ENCODE measurements around the gene TMEM178B.

Gene TMEM178B

DNA sequence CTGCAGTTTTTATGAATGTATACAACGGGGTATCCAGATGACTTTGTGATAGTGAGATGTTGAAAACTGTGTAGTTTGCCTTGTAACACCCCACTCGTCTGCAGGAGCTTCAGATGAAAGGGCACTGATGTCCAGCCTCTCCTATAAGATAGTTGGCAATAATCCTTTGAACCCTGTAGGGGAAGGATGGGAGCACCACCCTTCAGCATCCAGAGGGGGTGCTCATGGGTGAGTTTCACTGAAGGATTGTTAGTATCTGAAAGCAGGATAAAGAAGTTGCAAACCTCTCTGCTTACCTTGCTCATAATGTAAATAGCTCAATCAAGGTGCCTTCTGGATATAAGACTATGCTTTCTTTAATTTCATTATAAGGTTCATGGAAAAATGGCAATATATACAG lies 201.5 kb downstream of the TMEM178B start:
- DNase-seq = no peak

DNA sequence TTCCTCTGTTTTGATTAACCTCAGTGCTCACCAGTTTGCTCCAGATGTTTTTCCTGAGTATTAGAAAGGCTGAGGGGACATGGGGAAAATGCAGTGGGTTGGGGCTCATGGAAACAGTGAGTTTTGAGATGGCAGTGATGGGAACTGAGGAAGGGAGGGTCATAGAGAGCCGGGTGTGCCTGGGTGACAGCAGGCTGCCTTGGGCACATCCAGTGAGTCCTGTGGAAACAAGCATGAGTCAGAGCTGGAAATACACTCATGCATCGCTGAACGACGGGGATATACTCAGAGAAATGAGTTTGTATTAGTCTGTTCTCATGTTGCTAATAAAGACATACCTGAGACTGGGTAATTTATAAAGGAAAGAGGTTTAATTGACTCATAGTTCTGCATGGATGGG lies 202.2 kb downstream of the TMEM178B start:
- DNase-seq = no peak

DNA sequence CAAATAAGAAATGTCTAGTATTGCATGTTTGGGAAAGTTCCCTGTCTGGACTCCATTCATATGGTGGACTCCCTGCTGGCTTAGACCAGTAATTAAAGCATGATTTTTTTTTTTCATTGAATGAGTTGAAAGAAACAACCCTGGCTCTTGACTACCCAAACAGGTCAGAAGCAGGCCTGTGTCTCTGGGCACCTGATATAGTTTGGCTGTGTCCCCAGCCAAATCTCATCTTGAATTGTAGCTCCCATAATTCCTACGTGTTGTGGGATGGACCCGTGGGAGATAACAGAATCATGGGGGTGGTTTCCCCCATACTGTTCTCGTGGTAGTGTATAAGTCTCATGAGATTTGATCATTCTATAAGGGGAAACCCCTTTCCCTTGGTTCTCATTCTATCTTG lies 206.2 kb downstream of the TMEM178B start:
- DNase-seq = no peak

DNA sequence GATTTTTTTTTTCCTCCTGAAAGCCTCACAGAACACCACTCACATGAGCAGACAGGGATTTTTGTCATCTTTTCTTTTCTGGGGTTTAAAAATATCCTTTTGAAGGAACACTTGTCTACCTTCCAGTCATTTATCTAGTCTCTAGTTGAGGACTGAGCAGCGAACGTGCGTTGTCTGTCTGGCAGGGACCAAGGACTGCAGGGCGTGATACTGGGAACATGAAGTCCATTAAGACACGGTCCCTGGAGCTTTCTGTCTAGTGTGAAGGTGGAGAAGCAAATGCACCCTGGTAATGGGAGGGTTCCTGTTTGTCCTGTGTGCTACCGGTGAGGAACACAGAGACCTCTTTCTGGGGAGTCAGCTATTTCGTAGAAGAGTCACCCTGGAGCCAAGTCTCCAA lies 207.4 kb downstream of the TMEM178B start:
- no peak for DNase-seq

DNA sequence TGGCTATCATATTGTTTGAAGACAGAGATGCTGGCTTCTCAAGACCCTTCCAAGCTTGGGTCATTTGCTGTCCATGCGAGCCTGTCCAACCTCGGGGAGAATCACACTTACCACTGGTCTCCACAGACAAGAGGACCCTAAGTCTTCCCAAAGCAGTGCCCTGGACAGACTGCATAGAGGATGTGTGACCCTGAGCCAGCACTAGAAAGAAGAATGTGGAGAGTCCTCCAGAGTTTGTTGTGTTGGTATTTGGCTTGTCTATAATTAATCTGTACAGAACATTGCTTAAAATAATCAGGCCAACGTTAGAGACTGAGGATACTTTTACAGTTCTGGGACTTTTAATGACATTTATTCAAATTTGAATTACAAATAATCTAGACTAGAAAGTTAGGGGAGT lies 212.7 kb downstream of the TMEM178B start:
- DNase-seq = no peak

DNA sequence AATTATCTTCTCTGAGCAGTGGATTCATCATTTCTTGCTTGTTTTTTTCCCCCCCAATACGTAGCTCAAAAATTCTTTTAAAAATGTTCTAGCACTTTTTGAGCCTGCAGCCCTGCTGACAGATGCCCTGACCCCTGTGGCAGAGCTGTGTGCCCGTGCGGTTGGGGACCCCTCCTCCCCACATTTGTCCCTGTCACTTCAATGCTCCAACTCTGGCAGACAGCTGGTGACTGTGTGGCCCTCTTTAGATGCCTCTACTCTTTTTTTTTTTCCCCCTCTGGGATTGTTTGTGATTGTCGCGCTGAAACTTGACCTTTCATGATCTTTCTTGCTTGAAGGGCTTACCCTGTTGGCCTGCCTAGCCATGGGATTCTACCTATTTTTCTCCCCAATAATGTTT lies 214.1 kb downstream of the TMEM178B start:
- DNase-seq = no peak

DNA sequence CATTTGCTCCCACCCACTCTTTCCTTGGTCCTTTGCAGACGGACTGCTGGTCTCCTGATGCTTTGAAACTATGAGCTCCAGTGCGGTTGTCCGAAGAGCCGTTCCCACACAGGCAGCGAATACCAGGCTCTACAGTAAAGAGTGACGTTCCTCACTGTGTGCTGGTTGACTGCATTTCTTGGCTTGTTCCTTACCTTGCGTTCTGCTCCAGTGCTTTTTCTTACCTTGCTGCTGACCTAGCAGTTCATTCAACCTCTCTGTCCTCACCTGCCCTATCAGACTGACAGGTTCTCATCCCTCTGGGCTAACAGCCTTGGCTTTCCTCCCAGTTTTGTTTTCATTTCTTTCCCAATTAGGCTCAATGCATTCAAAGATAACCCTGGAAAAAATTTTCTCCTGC lies 214.8 kb downstream of the TMEM178B start:
- no peak for DNase-seq

DNA sequence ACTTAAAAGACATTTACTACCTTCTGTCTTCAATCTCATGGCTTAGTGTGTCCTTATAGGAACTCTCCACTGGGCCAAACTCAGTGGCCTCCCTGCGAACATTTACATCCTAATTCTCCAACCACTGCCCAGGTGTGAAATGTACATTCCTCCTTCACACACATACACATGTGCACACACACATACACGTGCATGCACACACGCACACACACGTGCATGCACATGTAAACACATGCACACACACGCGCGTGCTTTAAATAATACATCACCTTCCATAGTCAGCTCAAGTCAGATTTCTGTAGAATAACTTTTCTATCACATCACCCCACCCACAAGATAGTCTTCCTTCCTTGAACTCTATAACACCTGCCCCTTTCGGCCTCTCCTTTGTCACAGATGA lies 216.5 kb downstream of the TMEM178B start:
- no peak for DNase-seq

DNA sequence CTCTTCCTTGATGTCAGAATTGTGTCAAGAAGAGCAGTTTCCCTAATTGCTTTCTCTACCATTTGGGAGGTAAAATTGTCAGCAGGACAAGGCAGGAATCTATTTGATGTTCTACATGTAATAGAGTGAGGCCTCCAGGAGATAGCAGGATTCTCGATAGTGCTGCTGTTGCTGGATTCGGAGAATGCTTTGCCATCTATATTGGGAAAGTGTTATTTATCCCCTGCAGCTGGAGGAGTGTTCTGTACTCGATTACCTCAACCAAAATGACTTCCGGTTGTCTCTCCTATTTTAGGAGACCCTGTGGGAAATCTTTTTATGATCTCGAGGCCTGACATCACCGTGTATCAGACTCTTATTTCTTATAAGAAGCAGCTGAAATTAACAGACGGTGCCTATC lies 217.1 kb downstream of the TMEM178B start:
- DNase-seq = no peak

DNA sequence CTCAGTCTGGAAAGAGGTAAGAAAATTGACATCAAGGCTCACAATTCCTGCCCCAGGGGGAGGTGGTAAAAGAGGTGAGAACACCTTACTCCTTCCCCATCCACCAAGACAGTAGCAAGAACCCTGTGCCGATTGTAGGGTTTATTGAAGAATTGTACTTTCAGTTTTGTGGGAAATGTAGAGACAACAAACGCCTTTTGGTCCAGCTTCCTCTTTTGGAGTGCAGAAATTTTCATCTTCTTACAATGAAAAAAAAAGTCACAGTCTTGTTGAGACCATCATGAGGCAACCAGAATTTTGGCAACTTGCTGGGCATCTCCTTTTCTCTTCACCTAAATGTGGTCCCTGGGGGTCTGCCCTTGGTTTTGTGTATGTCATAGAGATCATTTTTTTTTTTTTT lies 217.7 kb downstream of the TMEM178B start:
- no peak for DNase-seq

DNA sequence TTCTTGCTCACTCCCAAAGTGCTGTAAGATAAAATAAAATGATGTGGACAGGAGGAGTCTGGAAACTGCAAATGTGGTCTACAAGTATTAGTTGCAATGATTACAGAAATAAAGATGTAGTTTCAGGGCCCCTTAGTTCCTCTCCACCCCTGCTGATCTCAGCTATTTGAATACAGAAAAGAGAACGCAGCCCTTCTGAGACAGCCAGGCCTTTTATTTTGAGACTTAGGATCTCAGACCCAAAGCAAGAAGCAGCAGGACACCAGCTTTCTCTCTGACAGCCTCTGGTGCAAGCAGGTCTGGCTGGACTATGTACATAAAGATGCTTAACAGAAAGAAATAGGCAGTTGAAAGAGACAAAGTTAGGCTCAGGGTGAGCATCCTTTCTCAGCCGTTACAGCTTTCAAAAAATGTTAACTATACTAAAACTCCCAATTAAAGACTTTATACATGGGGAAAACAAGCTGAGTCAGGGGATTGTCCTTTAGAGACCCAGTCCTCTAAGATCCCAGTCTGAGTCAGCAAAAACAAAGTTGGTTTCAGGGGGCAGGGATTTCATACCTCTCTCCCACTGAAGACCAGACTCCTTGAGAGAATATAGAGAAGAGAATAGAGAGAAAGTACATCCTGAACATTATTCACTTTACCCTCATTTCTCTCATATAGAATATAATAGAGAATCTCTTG lies 220.4 kb downstream of the TMEM178B start:
- no peak for DNase-seq

DNA sequence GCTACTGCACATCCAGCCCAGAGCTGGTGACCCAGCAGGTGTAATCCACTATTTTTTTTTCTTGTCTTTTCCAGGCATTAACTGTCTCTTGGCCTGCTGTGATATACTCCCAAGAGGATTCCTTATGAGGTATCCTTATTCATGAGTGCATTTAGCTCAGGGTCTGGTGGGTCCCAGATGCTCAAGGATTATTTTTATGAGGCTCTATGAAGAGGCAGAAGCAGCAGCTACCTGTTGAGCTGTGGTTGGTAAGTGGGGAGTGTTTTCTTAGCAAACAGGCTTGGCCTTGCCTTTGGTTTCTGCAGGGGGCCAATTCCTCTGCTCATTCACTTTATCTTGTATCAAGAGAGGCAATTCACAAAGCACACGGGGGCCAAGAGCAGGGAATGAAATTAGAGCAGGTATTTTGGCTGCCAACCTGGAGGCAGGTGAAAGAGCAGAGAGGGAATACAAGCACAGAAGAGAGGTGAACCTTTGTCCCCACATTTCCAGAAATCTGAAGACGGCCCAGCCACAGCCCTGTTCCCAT lies 221.6 kb downstream of the TMEM178B start:
- no peak for DNase-seq

DNA sequence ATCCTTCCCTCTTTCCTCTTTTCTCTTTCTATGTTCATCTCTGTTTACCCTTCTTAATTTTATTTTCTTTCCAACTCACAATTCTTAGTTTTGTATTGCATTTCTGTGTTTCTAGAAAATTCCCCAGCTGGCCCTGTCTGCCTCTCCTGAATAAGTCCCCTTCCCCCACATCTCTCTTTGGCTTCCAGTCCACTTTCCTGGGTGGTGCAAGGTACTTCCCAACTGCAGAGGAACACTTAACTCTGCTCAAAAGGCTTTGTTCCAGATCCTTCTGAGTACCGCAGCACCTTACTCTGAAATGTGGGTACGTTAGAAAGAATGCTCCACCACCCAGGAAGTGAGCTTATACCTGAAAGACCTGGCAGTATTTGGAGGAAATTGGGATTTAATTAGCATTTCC lies 227.0 kb downstream of the TMEM178B start:
- DNase-seq = no peak

DNA sequence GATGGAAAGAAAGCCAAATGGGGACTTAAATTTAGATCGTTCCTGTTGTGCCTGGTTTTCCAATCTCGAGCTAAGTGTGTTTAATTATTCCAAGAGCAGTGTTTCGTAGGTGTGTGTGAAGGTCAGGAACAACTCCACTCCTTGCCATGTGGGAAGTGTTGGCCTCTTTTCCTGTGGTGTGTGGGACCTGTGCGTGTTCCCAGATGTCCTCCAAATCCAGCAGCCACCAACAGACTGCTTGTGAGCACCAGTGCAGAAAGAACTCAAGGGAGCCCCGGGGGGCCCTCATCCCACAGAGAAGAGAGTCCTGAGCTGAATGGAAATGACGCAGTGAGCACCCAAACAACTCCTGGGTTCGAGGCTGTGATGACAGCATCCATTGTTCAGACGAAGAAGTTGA lies 227.7 kb downstream of the TMEM178B start:
- no peak for DNase-seq

DNA sequence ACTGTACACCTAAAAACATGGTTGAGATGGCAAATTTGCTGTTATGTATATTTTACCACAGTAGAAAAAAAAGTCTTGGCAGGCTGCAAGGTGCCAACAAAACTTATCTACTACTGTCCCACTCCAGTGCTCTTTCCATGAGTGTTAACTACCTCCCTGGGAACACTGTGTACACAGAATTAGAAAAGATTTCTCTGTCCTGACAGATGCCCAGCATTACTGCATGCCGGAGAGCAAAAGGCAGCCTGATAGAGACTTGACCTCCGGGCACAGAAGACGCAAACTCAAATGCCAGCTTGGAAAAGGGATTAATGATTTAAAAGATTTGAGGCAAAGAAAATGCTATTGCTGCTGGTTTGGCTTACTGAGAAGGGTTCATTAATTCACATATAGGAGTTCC lies 228.8 kb downstream of the TMEM178B start:
- no peak for DNase-seq

DNA sequence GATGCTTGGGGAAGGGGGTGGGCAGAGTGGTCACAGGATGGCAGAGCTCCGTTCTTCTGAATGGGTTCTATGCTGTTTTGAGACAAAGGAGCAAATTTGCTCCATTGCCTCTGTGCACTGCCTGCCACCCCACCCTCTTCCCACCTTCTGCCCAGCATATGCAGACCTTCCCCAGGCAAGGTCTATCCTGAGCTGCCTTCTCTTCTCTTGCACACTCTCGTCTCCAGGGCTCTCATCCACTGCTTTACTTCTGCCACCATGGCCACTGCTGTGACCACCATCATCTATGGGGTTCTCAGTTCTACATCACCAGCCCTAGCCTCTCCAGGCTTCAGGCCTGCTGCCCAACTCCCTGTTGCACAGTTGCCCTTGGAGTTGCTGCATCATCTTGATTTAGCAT lies 230.4 kb downstream of the TMEM178B start:
- no peak for DNase-seq

DNA sequence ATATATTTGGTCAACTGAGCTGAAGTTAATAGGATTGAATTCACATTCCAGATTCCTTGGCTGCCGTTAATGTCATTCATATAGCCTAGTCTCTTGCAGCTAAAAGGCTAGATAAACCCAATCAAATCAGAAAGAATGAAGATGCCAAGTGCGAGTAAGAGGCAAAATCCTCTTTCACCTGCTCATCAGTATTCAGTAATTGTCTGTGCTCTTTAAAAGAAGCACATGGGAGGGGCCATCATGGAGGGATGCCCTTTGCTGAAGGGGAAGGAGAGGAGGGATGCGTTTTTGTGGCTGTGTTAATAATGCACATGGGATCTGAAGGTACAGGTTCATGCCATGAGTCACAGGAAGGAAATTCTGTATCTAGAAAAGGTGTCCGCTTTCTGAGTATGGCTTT lies 232.2 kb downstream of the TMEM178B start:
- no peak for DNase-seq

DNA sequence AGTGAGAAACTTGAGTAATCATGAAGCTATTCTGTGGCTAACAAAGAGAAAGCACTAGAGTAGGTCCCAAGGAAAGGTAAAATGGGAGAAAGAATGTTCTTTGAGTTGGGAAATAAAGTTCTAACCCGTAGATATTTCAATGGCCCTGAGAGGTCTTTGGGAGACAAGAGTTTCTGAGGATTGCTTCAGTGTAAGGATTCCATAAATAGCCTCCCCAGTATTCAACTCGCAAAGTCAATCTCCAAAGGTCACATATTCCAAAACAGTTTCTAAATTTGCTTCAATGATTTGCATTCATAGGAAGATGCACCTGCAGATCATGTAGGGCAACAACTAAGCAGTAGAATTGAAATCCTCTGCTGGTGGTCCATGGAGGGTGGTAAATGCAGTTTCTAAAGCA lies 238.5 kb downstream of the TMEM178B start:
- DNase-seq = no peak

DNA sequence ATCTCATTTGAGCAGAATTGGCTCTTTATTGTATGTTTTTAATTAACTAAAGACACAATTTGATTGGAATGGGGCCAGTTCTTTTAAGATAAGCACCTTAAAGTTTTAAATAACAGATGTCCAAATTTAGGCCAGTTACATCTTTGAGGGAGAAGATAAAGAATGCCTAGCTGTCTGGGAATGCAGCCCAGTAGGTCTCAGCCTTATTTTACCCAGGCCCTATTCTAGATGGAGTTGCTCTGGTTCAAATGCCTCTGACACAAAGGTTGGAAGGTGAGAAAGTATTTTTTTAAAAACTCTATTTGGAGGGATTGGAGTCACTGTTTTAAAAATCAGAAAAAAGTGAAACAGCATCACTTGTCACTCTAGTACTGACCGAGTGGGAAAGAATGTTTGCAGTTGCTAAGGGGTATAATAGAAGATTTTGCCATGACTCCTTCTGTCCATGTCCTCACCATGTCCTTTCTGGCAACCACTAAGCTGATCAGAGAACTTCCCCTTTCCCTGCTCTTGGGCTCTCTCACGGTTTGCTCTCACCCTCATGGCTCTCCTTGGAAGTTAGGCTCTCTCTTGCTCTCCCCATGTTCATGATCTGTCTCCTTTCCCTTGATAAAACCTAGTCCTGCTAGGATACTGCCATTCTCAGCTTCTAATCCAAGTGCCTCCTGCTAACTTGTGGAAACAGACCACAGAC lies 239.1 kb downstream of the TMEM178B start:
- no peak for DNase-seq

DNA sequence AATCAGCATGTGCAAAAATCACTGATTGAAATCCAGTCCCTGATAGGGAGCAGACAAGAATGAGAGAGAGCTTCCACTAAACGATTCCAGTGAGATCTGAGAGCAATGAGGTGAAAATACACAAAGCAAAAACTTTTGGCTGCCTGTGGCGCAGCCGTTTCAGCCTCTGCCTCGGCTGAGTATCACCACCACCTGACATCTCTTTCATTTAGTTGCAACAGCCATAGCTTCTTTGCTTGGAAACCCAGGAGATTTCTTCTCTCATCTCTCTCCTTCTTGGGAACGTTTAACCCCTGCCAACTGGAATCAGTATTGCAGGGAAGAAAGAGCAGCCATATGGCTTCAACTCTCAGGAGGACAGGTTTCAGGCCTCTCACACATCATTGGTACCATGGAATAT lies 240.0 kb downstream of the TMEM178B start:
- no peak for DNase-seq

DNA sequence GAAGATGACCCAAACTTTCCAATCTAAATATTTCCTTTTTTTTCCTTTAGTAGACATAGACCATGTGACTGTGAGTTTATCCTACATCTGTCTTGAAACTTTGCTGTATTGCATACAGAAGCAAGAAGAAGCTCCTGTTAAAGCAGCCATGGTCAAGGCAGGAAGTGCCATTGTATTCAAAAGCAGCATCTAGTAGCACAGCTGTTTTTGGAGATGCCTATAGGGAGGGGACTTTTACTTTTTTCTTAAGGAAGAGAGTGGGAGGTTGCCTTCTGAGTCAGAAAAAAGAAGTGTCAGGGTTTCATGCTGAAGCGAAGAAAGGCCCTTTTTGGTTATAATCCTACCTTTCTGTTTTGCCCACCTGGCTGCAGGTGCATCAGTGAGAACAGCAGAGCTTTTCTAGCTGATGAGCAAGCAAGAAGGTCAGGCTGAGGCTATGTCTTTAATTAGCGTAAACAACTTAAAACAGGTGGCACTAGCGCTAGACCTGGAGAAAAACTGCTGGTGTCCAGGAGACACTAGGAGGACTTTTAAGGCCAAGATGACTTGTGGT lies 243.2 kb downstream of the TMEM178B start:
- no peak for DNase-seq

DNA sequence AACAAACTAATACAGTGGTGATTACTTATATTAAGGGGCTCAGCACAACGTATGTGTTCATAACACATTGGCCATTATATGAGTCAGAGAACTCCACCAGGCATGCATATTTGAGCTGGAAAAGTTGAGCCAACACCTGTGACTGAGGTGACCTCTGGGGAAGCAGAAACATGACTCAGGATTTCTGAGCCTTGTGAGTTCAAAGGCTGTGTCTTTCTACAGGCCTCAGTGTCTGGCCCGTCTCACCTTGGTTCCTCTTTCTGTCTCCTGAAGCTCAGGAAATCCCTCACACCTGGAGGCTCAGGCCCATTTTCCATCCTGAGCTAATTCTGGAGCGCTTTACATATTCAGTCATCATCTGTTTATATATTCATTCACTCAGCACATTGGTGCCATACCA lies 246.4 kb downstream of the TMEM178B start:
- DNase-seq = no peak

DNA sequence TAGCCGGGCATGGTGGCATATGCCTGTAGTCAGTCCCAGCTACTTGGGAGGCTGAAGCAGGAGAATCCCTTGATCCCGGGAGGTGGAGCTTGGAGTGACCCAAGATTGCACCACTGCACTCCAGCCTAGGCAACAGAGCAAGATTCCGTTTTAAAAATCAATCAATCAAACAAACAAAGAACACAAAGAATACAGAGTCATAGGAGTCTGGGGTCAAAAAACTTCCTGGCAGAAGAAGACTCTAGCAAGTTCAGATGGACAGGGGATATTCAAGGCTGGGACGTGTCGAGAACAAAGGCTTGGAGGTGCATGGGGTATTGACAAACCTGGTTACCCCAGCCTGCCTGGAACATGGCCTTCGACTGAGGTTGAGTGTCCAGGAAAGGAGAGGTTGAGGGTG lies 248.5 kb downstream of the TMEM178B start:
- DNase-seq = no peak

DNA sequence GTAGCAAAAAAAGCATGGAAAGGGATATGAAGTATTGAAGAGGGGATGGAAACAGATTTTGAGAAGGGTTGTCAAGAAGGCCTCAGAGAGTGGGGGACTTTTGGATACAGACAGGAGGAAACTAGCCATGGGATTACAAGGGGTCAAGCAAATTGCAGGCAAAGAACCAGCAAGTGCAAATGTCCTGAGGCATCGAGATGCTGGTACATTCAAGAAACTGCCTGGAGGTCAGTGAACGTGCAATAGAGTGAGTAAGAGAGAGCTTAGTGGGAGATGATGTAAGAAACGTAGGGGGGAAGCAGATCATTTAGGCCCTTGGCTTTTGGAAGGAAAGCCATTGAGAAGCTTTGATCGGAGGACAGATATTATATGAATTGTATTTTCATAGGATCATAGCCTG lies 250.0 kb downstream of the TMEM178B start:
- DNase-seq = no peak

DNA sequence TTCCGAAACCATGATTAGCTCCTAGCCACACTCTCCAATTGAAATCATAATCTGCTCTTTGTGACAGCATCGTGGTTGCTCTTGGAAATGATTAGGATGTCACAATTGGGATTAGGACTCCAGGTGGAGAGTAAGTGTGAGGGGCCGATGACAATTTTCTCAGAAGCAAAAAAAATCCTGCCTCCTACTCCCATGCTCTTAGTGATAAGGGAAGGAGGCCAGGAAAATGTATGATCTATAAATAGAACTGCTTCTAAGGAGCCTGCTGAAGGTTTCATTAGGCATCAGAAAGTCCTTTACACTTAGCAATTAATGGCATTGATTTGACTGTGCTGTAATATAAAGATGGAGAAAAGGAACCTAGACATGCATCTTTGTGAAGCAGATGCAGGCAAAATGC lies 251.0 kb downstream of the TMEM178B start:
- DNase-seq = no peak
